ENCODE measurements around the gene EIF1. TPM values are rescaled to one million over a fixed set of nuclear protein-coding genes. Genes with fewer than 3 reads are reported as not detected.

Gene EIF1
- total RNA-seq: 55.4 and 112 TPM in 2 replicates

DNA sequence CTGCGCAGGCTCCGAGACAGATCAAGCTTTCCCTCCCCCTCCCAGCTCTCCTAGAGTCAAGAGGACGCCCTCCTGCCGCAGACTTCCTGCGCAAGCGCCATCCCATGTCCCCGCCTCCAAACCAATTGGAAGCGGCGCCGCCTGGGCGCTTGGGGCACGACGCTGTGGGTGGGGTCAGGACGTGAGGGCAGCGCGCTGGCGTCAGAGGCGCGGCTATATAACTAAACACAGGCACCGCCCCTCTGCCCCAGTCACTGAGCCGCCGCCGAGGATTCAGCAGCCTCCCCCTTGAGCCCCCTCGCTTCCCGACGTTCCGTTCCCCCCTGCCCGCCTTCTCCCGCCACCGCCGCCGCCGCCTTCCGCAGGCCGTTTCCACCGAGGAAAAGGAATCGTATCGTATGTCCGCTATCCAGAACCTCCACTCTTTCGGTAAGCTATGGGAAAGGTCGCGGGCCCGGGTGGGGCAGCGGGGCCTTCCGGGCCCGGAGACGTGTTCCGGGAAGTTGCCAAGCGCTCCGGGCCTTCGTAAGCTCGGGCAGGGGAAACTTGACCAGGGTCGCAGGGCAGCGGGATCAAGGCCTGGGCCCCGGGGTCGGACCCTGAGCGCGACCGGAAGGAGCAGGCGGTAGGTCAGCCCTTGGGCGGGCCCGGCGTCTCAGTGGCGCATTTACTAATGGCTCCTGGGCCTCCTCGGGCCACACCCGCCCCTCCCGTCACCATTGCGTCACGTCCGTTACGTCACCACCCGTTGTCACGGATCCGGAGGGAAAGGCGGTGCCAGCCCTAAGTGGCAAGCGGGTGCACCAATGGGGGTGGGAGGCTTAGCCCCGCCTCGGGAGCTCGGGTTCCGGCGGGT lies at the start of gene EIF1:
TSS of gene EIF1 (plus strand) at position 245 of the 856 bp plus-strand sequence. CDS start at position 399, 154 bp downstream.

DNA sequence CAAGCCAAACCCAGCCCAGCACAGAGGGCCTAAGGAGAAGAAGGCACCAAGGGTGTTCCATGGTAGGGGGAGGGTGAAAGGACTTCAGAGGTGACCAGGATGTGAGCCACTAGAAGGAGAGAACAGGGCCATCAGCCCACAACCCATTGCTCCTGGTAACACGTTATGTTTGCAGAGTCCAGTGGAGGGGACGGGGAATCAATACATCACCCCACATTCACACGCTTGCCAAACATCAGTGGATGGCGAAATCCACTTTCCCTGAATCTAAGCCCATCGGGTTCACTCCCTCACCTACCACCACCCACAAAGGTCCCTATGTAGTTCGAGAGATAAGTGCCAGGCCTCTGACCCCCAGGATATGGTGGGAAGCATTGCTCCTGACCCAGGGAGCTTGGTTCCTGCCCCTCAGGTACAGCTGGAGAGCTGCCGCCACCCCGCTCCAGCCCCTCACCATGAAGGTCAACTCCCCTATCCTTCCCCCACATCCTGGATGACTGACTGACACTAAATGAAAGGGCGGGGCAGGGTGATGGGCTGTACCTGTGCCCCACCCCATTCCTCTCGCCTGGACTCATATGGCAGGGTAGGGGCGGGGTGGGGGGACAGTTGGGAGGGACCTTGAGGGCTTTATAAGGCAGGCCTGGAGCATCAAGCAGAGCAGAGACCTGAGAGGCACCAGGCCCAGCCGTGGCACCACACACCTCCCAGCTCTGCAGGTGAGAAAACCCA lies 23.1 kb downstream of the EIF1 start, which contains the start of gene GAST:
TSS of gene GAST (plus strand) at position 663 of the 732 bp plus-strand sequence. CDS start 3,106 bp downstream, outside the sequence.

DNA sequence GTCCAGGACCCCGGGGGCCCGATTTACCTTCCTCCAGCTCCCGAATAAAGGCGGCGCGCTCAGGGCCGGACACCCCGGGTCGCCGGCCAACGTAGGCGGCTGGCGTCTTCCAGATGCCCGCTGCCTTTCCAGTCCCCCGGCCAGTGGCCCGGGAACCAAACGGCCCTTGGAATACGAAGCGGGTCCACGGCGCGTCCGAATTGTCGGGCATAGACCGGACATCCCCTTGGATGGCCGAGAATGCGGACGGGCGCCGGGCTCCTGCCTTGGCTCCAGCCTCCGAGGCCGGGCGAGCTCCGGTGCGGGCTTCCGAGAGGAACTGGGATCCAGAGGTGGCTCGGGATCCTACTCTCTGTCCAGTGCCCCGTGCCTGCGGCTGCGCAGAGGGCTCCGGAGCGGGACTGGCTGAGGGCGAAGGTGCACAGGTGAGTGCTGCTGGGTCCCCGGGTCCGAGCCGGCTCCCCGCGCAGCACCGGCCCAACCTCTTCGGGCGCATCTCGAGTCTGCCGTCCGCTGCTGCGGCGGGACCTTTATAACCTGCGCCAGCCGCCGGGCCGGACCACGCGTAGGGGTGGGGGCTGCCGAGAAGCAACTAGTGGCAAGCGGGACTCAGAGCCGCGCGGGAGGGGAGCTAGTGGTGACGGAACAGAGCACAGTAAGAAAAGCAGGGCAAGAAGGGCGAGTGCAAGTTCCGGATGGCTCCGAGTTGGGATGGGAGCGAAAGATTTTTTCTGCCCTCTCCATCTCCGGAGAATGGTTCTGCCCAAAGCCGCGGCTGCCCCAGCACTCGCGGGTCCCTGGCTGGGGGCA lies 45.7 kb downstream of the EIF1 start, which contains the start of gene HAP1:
TSS of gene HAP1 (minus strand) at position 505 of the 810 bp plus-strand sequence. CDS start at position 496, 9 bp downstream.

Other genes with a start within 250 kb of the EIF1 start
- gene KRT38, start 247.9 kb upstream of the EIF1 start, total RNA-seq: not detected in 2 replicates
- not detected in 2 replicates for gene KRT32, start 221.5 kb upstream of the EIF1 start, total RNA-seq
- not detected in 2 replicates for gene KRT35, start 207.7 kb upstream of the EIF1 start, total RNA-seq
- 0.06 and 0.16 TPM in 2 replicates for gene KRT36, start 199.0 kb upstream of the EIF1 start, total RNA-seq
- gene KRT13, start 183.3 kb upstream of the EIF1 start, total RNA-seq: not detected in 2 replicates
- 0.16 and 0.57 TPM in 2 replicates for gene KRT15, start 170.0 kb upstream of the EIF1 start, total RNA-seq
- 3.9 and 13.9 TPM in 2 replicates for gene KRT19, start 160.6 kb upstream of the EIF1 start, total RNA-seq
- gene KRT9, start 116.8 kb upstream of the EIF1 start, total RNA-seq: 0.06 TPM in 1 of 2 replicates, not detected in the other
- gene KRT14, start 102.0 kb upstream of the EIF1 start, total RNA-seq: 0.31 TPM in 1 of 2 replicates, not detected in the other
- gene KRT16, start 76.1 kb upstream of the EIF1 start, total RNA-seq: 0.19 and 0.65 TPM in 2 replicates
- gene KRT17, start 64.3 kb upstream of the EIF1 start, total RNA-seq: 1.2 and 2.6 TPM in 2 replicates
- not detected in 2 replicates for gene GAST, start 23.4 kb downstream of the EIF1 start, total RNA-seq
- gene HAP1, start 45.8 kb downstream of the EIF1 start, total RNA-seq: 0.32 and 0.82 TPM in 2 replicates
- gene JUP, start 97.8 kb downstream of the EIF1 start, total RNA-seq: 121 and 361 TPM in 2 replicates
- gene P3H4, start 123.1 kb downstream of the EIF1 start, total RNA-seq: 26.4 and 97.9 TPM in 2 replicates
- 66.5 and 243 TPM in 2 replicates for gene FKBP10, start 124.1 kb downstream of the EIF1 start, total RNA-seq
- 63.3 and 72.2 TPM in 2 replicates for gene NT5C3B, start 147.3 kb downstream of the EIF1 start, total RNA-seq
- gene KLHL10, start 148.9 kb downstream of the EIF1 start, total RNA-seq: under 0.01 and 0.19 TPM in 2 replicates
- gene KLHL11, start 176.5 kb downstream of the EIF1 start, total RNA-seq: 15.7 and 34.4 TPM in 2 replicates
- gene ACLY, start 230.1 kb downstream of the EIF1 start, total RNA-seq: 180 and 217 TPM in 2 replicates
- gene ODAD4, start 241.7 kb downstream of the EIF1 start, total RNA-seq: 0.19 TPM in 1 of 2 replicates, not detected in the other